Hematopoietic multipotent progenitor cell treated with erythropoietin and hydrocortisone succinate and interleukin-3 and kit ligand, for 8 days (in vitro differentiated cells): Measurements from ENCODE around the gene KLHDC4.
"Not testable (repeated sequence)": the region's sequence is repeated elsewhere in the genome, so short reads cannot be mapped to it uniquely, and the experiment has no call there.

Experiments
- DNase-seq: peaks from one replicate; pipeline ENCODE4 v3.0.0-alpha.2; 2015

Gene KLHDC4

DNA sequence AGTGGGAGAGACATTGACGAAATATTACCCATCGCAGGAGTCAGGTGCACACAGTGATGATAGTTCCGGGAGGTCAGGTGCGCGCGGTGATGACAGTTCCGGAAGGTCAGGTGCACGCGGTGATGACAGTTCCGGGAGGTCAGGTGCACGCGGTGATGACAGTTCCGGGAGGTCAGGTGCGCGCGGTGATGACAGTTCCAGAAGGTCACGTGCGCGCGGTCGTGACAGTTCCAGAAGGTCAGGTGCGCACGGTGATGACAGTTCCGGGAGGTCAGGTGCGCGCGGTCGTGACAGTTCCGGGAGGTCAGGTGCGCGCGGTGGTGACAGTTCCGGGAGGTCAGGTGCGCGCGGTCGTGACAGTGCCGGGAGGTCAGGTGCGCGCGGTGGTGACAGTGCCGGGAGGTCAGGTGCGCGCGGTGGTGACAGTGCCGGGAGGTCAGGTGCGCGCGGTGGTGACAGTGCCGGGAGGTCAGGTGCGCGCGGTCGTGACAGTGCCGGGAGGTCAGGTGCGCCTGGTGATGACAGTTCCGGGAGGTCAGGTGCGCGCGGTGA is 84.7 kb downstream of the KLHDC4 start:
- not testable (repeated sequence) for DNase-seq

DNA sequence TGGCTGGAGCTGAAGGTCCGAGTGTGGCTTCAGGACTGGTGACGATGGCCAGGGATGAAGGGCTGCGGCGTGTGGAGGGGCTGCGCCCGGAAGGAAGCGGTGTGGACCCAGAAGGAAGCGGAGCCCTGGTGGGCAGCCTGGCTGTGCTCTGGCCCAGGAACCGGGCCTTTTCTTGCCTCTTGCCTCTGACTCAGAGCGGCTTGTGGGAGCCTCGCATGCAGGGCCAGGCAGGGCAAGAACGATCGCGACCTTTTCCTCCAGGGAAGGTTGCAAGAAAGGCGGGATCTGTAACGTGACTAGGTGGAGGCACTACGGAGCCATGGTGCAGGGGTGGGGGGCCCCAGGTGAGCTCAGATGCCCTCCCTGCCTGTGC is 85.5 kb downstream of the KLHDC4 start:
- no peak for DNase-seq

DNA sequence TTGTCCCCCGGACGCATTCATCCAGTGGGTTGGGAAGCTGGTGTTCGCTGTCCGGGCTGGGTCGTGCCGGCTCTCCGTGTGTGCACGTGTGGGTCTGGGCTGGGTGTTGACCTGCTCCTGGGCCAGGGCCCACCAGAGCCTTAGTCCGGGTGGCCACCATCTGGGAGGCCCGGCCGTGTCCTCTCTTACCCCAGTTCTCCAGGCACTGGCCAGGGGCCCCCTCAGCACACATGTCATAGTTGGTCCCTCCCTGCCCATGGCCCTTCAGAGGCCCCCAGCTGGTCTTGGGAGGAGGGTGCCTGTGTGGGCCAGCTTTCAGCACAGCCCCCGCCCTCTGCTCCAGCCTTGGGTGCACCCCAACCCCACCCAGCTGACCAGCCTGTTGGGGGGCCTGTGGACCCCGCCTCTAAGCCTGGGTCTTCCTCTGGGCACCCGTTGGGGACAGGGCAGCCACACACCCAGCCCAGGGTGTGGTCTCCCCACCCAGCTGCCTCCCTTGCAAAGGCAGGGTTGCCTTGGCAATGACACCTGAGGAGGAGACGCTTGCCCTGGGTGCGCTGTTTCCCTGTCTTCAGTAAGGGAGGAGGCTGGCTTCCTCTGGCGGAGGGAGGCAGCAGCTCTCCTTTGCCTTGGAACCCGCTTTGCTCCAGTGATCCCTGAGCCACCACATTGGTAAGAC is 86.1 kb downstream of the KLHDC4 start:
- no peak for DNase-seq

DNA sequence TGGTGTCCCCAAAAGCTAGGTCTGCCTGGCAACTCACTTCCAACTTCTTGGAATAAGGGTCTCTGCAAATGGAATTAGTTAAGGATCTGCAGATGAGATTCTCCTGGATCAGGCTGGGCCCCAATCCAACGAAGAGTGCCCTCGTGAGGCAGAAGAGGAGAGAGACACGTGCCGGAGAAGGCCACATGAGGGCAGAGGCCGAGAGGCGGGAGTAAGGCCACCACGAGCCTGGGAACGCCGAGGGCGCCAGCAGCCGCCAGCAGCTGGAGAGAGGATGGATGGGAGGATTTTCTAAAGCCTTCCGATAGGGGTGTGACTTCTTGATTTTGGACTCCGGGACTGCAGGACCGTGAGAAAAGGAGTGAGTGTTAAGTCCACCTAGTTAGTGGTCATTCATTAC is 87.2 kb downstream of the KLHDC4 start:
- DNase-seq, result no peak

DNA sequence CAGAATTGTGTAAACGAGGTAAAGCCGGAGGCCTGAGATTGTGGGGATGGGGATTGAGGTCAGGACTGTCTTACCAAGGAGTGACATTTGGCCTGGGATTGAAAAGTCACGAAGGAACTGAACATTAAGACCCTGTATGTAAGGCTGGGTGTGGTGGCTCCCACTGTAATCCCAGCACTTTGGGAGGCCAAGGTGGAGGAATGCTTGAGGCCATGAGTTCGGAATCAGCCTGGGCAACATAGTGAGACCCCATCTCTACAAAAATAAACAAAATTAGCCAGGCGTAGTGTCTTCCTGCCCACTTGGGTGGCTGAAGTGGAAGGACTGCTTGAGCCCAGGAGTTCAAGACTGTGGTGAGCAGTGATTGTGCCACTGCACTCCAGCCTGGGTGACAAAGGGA is 88.0 kb downstream of the KLHDC4 start:
- no peak for DNase-seq

DNA sequence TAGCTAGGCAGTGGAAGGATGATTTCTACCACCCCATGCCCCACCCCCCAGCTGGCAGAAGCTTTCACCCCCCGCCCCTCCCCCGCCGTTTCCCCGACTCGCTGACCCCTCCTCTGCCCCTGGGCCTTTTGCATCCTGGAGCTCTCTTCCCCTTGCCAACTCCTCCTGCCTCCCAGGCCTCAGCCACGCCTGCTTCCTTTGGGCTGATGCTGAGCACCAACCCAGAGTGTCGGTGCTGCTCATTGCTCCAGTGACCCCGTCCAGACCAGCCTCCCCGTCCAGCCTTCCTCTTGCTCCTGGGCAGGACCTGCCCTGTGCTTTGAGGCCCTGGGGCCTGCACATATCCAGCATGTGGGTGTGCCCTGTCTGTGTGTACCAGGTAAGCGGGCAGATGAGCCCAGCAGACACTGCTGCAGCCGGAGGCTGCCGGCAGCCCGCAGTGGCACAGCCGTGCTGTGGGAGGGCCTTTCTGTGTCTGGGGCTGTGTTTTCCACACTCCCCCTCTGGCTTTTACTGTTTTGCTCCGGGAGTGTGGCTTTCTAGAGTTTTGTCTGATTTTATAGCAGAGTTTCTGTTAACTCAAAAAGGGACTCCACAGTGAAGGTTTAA is 90.6 kb downstream of the KLHDC4 start:
- DNase-seq, result no peak

DNA sequence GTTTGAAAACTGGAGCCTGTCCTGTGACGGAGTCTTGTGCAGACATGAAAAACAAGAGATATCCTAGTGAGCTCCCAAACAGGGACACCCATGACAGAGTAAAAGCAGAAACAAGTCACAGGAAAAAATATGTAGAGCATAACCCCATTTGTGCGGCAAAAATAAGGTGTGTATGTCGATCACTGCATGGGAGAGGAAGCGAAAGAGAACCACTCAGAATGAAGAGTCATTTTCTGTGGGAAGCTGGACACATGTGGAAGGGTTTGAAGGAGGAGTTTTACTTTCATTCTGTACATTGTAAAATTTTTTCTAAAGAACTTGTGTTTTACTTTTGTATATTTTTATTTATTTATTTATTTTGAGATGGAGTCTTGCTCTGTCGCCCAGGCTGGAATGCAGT is 91.4 kb downstream of the KLHDC4 start:
- DNase-seq, result no peak

DNA sequence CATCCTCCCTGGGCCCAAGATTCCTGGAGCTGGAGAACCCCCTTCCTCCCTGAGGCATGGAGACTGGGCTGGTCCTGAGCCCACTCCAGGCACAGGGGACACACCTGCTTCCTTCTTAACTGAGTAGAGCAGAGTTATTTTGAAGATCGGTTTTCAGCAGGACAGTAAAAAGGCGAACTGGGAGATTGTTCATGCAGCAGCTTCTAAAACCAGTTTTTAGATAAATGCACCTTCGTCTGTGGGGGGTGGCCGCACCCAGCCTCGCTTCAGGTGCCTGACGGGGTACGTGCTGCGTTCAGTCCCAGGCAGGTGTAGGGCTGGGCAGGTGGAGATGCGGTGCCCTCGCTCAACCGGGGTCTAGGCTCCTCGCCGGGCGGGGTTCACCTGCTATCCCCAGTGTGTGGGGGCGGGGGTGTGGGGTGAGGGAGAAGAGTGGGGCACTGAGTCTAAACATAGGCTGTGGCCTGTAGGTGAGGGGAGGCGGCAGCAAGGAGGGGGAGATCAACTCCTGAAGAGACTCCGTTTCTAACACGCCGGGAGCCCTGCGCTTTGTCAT is 94.0 kb downstream of the KLHDC4 start:
- DNase-seq, result no peak

DNA sequence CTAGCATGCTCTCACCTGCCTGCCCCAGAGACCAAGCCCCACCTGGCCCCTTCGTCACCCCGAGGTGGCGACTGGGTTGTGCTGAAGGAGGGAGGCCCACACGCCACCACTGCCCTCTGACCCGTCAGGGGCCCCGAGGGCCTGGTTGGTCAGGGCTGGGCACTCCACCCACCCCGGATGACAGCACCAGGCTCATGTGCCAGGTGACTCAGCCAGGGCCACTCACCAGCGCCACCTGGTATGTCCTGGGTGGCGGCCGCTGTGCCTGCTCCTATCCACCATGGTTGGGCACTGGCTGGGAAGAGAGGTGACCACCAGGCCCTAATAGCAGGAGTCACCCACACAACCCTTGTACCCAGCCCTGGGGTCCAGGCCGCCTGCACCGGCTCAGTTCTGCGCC is 94.6 kb downstream of the KLHDC4 start:
- DNase-seq, result no peak

DNA sequence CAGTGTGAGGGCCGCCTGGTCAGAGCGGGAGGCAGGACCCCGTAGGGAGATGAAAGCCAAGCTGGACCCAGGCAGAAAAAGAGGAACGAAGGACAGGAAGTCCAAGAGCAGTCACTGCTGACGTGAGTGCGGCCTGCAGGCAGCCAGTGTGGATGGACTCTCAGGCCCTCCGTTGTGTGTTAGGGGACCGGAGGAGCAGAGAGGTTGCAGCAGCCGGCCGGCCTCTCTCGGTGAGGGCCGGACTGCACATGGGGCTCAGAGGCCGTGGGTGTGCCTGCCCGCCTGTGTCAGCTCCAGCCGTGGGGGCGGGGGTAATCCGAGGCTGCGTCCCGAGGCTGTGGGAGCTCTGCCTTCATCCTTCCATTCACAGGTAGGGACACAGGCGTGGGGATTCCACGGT is 96.1 kb downstream of the KLHDC4 start:
- no peak for DNase-seq

DNA sequence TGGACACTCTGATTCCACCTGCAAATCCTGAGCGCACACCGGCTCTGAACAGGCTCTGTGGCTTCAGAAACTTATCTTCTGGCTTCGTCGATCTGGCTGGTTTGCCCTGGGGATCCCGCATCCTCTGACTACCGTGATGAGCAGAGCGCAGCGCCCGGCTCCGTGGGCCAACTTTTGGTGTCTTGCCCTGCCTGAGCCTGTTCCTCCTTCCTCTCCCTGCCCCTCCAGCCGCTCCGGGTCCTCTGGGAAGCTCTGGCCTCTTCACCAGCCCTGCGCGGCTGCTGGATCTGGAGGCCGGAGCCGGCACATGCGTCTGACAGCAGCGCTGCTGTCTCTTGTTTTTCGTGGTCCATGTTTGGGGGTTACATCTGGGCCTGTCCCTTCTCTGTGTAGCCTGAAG is 97.8 kb downstream of the KLHDC4 start:
- DNase-seq, result no peak

DNA sequence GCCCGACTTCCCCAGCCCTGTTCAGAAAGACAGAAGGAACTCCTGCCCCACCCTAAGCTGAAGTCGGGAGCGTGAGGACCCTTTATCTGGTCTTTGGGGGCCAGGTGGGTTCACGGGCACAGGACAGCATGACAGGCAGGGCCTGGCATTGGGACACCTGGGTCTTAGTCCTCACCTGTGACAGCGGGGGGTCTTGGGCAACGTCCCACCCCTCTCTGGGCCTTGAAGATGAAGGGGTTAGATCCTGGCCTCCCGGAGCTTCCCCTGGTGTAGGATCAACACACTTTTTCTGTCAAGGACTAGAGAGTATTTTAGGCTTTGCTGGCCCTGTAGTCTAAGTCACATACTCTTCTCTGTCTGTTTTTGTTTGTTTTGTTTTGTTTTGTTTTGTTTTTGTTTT is 98.3 kb downstream of the KLHDC4 start:
- DNase-seq, result no peak

DNA sequence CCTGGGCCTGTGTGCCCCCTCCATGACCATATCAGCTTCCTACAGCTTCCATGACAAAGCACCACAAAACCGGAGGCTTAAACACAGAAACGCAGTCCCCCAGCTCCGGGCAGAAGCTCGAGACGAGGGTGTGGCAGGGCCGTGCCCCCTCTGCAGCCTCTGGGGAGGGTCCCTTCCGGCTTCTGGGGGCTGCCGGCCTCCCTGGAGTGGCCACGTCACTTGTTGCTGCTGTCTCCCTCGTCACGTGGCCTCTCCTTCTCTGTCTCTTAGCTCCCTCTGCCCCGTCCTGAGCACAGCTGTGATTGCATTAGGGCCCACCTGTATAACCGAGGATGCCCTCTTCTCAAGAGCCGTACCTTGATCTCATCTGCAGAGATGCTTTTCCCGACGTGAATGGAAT is 98.9 kb downstream of the KLHDC4 start:
- no peak for DNase-seq

DNA sequence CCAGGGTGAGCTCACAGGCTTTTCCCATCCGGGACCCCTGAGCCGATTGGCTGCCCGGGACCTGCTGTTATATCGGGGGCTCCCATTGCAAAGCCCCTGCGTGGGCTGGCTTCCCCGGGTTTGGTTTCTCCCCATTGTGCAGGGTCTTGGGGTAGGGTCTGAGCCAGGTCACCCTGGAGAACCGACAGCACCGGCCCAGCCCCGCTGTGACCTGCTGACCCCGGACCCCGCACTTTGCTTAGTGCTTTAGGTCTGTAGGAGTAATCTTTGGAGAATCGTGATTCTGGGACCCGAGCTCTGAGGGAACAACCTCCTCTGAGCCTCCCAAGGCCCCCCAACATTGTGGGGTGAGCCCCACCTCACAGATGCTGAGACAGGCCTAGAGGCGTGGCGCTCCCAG is 100.6 kb downstream of the KLHDC4 start:
- no peak for DNase-seq

DNA sequence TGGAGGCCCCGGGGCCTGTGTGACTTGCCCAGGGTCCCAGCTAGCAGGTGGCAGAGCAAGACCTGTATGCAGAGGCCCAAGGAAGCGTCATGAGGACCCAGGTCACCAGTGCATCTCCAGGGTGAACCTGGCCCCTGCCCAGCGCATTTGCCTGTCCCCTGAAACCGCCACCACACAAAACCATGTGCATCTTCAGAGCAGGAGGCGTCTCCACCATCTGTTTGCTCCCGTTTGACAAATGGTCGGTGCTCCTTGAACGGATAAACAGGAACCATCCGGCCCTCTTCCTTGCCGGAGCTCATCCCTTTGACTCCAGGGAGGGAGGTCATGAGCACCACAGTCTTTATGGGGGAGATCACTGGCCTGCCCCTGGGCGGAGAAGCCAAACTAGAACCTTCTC is 101.0 kb downstream of the KLHDC4 start:
- DNase-seq, result no peak

DNA sequence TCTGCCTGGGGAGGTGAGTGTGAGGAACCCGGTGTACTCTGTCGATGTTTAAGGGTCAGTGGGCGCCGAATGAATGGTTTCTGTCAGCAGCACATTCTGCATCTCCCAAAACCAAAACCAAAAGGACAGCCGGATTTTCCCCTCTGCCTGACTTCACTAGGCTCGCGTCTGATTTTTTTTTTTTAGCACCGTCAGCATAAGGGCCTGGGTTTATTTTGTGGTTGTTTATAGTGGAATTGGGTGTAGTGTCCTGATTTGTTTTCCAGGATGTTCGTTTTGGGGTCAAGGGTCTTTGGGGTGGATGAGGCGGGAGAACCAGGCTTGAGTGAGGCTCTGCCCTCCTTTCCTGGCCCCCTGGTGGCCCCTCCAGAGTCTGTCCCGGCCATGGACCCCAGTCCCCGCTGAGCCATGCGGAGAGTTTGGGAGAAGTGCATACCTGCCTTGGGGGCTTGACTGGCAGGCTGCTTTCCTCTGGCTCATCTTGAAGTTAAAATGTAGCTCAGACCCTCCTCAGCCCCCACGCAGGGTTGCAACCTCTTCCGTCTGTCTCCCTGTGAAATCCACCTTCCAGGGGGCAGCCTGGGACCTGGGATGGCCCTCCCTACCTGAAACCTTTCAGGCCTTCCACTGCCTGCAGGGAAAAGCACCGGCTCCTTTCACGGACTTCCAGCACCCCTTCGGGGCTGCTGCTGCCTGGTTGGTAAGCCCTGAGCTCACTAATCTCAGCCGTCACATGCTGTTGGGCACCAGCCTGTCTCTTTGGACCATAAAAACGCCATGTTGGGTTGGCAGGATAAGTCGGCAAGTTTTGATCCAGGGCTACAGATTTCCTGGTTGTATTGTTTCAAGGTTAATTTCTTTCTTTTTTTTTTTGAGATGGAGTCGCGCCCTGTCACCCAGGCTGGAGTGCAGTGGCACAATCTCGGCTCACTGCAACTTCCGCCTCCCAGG is 103.3 kb downstream of the KLHDC4 start:
- no peak for DNase-seq

DNA sequence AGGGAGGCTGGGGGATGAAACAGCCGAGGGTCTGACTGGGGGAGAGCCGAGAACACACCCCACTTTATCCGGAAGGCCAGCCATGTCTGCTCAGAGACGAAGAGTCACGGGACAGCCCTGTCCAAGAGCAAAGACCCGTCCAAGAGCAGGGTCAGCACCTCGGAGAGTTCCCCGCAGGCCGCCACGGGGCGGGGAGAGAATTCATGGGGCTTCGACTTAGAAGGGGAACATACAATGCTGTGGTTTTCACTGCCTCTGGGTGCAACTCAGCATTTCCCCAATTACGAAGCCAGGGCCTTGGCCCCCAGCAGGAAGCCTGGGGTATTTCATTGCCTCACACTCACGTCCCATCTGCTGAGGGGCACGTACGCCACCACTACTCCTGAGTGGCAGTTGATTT is 104.2 kb downstream of the KLHDC4 start:
- DNase-seq, result peak; percentile 62

DNA sequence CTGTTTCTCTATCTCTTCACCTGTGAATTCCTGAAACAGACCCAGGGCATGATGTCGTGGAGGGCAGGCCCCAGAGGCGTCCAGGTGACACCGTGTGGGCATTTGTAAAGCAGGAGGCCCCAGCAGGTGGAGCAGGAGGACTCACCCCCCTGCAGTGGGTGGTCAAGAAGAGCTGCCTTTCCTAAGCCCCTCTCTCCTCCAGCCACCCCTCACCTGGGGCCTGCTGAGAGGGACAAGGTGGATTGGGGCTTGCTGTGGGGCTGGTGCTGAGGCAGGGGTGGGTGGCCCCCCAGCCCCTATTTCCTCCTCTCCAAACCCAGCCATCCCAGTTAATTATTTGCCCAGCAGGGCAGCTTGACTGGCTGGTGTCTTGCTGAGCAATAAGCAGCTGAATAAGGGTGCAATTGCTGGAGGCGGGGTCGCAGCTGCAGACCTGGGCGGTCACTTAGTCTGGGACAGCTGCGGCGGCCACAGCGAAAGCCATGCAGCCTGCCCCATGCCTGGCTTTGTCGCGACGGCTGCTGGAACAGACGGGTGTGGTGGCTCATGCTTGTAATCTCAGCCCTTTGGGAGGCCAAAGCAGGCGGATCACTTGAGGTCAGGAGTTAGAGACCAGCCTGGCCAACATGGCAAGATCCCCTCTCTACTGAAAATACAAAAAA is 107.1 kb downstream of the KLHDC4 start:
- DNase-seq, result no peak
